HL-60 (cell line): Measurements from ENCODE around the gene RBM43.

Source experiments
- SPI1 ChIP-seq: IDR thresholded peaks from 2 replicates; pipeline ENCODE4 v1.6.1; 2012; ENCODE audit warnings: low read depth, mild to moderate bottlenecking, borderline replicate concordance
- TF ChIP-seq, protein P1 (sequence below): IDR thresholded peaks from one replicate; pipeline ENCODE4 v1.5.1; 2011; ENCODE audit warnings: low read length, control low read depth, inconsistent platforms; ENCODE audit not compliant: insufficient read depth
- TF ChIP-seq, protein P2 (sequence below): IDR thresholded peaks from 2 replicates; pipeline ENCODE4 v1.6.1; 2012; ENCODE audit warnings: low read depth; ENCODE audit not compliant: insufficient replicate concordance

DNA sequence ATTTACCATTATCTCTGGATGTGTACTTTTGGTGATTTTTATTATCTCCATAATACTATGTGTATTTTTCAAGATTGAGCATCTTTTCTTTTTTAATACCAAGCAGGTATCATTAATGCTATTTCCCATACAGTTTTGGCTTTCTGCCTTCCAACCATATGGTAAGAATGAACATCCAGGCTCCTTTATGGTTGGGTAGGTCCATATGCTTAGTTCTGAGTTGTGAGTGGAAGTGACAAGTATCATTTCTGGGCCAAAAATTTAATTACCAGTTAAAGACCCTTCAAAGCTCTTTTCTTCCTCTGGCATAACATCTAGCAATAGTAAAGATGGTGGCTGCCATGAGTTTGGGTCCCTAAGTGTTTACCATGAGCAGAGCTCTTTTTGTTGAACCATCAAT lies 4.3 kb upstream of the RBM43 start:
- TF ChIP-seq, protein P1, sequence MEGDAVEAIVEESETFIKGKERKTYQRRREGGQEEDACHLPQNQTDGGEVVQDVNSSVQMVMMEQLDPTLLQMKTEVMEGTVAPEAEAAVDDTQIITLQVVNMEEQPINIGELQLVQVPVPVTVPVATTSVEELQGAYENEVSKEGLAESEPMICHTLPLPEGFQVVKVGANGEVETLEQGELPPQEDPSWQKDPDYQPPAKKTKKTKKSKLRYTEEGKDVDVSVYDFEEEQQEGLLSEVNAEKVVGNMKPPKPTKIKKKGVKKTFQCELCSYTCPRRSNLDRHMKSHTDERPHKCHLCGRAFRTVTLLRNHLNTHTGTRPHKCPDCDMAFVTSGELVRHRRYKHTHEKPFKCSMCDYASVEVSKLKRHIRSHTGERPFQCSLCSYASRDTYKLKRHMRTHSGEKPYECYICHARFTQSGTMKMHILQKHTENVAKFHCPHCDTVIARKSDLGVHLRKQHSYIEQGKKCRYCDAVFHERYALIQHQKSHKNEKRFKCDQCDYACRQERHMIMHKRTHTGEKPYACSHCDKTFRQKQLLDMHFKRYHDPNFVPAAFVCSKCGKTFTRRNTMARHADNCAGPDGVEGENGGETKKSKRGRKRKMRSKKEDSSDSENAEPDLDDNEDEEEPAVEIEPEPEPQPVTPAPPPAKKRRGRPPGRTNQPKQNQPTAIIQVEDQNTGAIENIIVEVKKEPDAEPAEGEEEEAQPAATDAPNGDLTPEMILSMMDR, result no peak
- TF ChIP-seq, protein P2, sequence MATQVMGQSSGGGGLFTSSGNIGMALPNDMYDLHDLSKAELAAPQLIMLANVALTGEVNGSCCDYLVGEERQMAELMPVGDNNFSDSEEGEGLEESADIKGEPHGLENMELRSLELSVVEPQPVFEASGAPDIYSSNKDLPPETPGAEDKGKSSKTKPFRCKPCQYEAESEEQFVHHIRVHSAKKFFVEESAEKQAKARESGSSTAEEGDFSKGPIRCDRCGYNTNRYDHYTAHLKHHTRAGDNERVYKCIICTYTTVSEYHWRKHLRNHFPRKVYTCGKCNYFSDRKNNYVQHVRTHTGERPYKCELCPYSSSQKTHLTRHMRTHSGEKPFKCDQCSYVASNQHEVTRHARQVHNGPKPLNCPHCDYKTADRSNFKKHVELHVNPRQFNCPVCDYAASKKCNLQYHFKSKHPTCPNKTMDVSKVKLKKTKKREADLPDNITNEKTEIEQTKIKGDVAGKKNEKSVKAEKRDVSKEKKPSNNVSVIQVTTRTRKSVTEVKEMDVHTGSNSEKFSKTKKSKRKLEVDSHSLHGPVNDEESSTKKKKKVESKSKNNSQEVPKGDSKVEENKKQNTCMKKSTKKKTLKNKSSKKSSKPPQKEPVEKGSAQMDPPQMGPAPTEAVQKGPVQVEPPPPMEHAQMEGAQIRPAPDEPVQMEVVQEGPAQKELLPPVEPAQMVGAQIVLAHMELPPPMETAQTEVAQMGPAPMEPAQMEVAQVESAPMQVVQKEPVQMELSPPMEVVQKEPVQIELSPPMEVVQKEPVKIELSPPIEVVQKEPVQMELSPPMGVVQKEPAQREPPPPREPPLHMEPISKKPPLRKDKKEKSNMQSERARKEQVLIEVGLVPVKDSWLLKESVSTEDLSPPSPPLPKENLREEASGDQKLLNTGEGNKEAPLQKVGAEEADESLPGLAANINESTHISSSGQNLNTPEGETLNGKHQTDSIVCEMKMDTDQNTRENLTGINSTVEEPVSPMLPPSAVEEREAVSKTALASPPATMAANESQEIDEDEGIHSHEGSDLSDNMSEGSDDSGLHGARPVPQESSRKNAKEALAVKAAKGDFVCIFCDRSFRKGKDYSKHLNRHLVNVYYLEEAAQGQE, result no peak
- TF ChIP-seq SPI1, result no peak
